ENCODE results near the gene CMBL. TPM values are rescaled to one million over a fixed set of nuclear protein-coding genes. Genes with fewer than 3 reads are reported as not detected.

The CMBL gene
- total RNA-seq, 2 experiments from 2014 or later: 0.36 TPM; not detected in 1

DNA sequence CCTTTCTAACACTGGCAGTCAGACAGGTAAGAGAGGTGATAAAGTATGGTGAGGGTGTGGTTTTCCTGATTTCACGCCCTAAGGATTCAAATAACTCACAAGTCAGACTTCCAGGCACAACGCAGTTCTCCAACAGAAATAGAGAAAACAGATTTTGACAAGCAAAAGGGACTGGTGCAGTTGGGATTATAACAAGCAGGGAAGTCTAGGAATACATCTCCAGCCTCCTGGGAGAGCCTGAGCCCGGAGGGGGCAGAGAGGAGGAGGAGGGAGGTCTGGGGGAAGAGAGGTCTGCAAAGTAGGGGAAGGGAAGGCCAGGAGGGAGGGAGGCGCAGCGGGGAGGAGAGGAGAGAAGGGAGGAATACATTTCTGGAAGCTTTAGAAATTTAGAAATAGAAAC, 1.6 kb downstream of the CMBL start:
- Mint-ChIP-seq H3K27me3 (peaks cover 18% of the 10 kb centered on the region), H3K9me3 (no peaks in the 10 kb centered on the region), H3K4me3 (peak overlapping the region; percentile 39), H3K4me1 (ENCODE audit: low read depth) (peaks cover 6% of the 10 kb centered on the region), H3K36me3 (ENCODE audit: low read depth) (no peaks in the 10 kb centered on the region), H3K27ac (no peak overlapping the region)
- ChIA-PET CTCF (no interaction called here), POLR2A (no interaction called here)
- Histone ChIP-seq H3K4me1 (ENCODE audit: insufficient read depth, low read length) (peaks cover 4% of the 10 kb centered on the region), H3K27ac (ENCODE audit: low read depth in 1 of 2, low read length in 2 of 2) (no peak overlapping the region), H3K4me3 (ENCODE audit: low read length) (no peak overlapping the region), H3K27me3 (ENCODE audit: control insufficient read depth in 1 of 2, insufficient read depth in 2 of 2, low read length in 2 of 2) (peaks cover 11 to 18% of the 10 kb centered on the region in 2 experiments), H3K9me3 (ENCODE audit: control insufficient read depth in 1 of 2, insufficient read depth in 1 of 2, low read length in 2 of 2) (no peaks in the 10 kb centered on the region), H3K36me3 (ENCODE audit: insufficient read depth, low read length) (no peaks in the 10 kb centered on the region)
- TF ChIP-seq, protein P1, sequence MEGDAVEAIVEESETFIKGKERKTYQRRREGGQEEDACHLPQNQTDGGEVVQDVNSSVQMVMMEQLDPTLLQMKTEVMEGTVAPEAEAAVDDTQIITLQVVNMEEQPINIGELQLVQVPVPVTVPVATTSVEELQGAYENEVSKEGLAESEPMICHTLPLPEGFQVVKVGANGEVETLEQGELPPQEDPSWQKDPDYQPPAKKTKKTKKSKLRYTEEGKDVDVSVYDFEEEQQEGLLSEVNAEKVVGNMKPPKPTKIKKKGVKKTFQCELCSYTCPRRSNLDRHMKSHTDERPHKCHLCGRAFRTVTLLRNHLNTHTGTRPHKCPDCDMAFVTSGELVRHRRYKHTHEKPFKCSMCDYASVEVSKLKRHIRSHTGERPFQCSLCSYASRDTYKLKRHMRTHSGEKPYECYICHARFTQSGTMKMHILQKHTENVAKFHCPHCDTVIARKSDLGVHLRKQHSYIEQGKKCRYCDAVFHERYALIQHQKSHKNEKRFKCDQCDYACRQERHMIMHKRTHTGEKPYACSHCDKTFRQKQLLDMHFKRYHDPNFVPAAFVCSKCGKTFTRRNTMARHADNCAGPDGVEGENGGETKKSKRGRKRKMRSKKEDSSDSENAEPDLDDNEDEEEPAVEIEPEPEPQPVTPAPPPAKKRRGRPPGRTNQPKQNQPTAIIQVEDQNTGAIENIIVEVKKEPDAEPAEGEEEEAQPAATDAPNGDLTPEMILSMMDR (IDR thresholded peaks at IDR 0.05): no peak
- intact Hi-C loops (cut with DNase I, micrococcal nuclease): no loop called here
- no peak for DNase-seq
- ATAC-seq (ENCODE audit: poor library complexity): no peak

GRCh38 chr5:10304932-10305331, 2.8 kb downstream of the CMBL start:
- Histone ChIP-seq H3K36me3 (ENCODE audit: insufficient read depth, low read length) (no peaks in the 10 kb centered on the region), H3K27ac (ENCODE audit: low read depth in 1 of 2, low read length in 2 of 2) (no peak overlapping the region), H3K4me1 (ENCODE audit: insufficient read depth, low read length) (peaks cover 4% of the 10 kb centered on the region), H3K4me3 (ENCODE audit: low read length) (no peak overlapping the region), H3K9me3 (ENCODE audit: control insufficient read depth in 1 of 2, insufficient read depth in 1 of 2, low read length in 2 of 2) (no peaks in the 10 kb centered on the region), H3K27me3 (ENCODE audit: control insufficient read depth in 1 of 2, insufficient read depth in 2 of 2, low read length in 2 of 2) (peaks cover 11 to 18% of the 10 kb centered on the region in 2 experiments)
- CTCF ChIA-PET: no interaction called here
- H3K4me3 Mint-ChIP-seq: no peak overlapping the region
- TF ChIP-seq, protein P1 (IDR thresholded peaks at IDR 0.05): no peak
- no peaks in the 10 kb centered on the region for H3K9me3 Mint-ChIP-seq
- DNase-seq (no peak), ATAC-seq (ENCODE audit: poor library complexity) (no peak)
- intact Hi-C loops (cut with DNase I, micrococcal nuclease): no loop called here
- peaks cover 6% of the 10 kb centered on the region for H3K4me1 Mint-ChIP-seq (ENCODE audit: low read depth)
- POLR2A ChIA-PET: no interaction called here
- no peak overlapping the region for H3K27ac Mint-ChIP-seq
- peaks cover 18% of the 10 kb centered on the region for H3K27me3 Mint-ChIP-seq
- no peaks in the 10 kb centered on the region for H3K36me3 Mint-ChIP-seq (ENCODE audit: low read depth)

GRCh38 chr5:10303699-10304170, 4.0 kb downstream of the CMBL start:
- no peaks in the 10 kb centered on the region for H3K9me3 Mint-ChIP-seq
- CTCF ChIA-PET: no interaction called here
- POLR2A ChIA-PET: no interaction called here
- intact Hi-C loops (cut with DNase I, micrococcal nuclease): no loop called here
- H3K27ac Mint-ChIP-seq: no peak overlapping the region
- H3K27me3 Mint-ChIP-seq: peaks cover 18% of the 10 kb centered on the region
- ATAC-seq (ENCODE audit: poor library complexity) (no peak), DNase-seq (no peak)
- no peak overlapping the region for H3K4me3 ChIP-seq (ENCODE audit: low read length)
- TF ChIP-seq, protein P1 (IDR thresholded peaks at IDR 0.05): no peak
- no peaks in the 10 kb centered on the region for H3K9me3 ChIP-seq (ENCODE audit: control insufficient read depth in 1 of 2, insufficient read depth in 1 of 2, low read length in 2 of 2)
- peaks cover 11 to 12% of the 10 kb centered on the region in 2 experiments for H3K27me3 ChIP-seq (ENCODE audit: control insufficient read depth in 1 of 2, insufficient read depth in 2 of 2, low read length in 2 of 2)
- peaks cover 6% of the 10 kb centered on the region for H3K4me1 Mint-ChIP-seq (ENCODE audit: low read depth)
- H3K4me1 ChIP-seq (ENCODE audit: insufficient read depth, low read length): peaks cover 4% of the 10 kb centered on the region
- H3K4me3 Mint-ChIP-seq: no peak overlapping the region
- H3K36me3 ChIP-seq (ENCODE audit: insufficient read depth, low read length): no peaks in the 10 kb centered on the region
- no peak overlapping the region for H3K27ac ChIP-seq (ENCODE audit: low read depth in 1 of 2, low read length in 2 of 2)
- no peaks in the 10 kb centered on the region for H3K36me3 Mint-ChIP-seq (ENCODE audit: low read depth)

Data from CD4-positive, alpha-beta T cell (primary cell).